ENCODE results near the gene NKAIN2. TPM values are rescaled to one million over a fixed set of nuclear protein-coding genes. Genes with fewer than 3 reads are reported as not detected.

NKAIN2 gene
- total RNA-seq, 3 donors from 2014 or later (not counting 1 experiment from before 2014, with no cell fraction given) = 0.45 TPM; not detected in 2

DNA sequence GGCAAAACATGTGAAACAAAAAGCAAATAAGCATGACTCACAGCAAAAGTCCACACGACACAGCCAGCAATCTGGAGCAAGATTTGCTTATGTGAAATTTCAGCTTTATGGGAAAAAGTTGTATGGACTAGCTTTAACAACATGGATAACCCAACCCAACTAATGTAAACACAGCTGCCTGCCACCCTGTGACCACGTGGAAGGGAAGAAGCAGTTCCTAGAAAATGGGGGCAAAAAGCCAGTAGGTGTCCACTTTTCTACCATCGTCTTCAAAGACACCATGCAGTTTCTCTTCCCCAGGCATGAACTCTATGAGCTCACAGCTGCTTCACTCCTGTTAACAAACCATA, 733.2 kb downstream of the NKAIN2 start:
- H3K27ac ChIP-seq (ENCODE audit: low read length) = no peak overlapping the region
- TF ChIP-seq, protein P1, sequence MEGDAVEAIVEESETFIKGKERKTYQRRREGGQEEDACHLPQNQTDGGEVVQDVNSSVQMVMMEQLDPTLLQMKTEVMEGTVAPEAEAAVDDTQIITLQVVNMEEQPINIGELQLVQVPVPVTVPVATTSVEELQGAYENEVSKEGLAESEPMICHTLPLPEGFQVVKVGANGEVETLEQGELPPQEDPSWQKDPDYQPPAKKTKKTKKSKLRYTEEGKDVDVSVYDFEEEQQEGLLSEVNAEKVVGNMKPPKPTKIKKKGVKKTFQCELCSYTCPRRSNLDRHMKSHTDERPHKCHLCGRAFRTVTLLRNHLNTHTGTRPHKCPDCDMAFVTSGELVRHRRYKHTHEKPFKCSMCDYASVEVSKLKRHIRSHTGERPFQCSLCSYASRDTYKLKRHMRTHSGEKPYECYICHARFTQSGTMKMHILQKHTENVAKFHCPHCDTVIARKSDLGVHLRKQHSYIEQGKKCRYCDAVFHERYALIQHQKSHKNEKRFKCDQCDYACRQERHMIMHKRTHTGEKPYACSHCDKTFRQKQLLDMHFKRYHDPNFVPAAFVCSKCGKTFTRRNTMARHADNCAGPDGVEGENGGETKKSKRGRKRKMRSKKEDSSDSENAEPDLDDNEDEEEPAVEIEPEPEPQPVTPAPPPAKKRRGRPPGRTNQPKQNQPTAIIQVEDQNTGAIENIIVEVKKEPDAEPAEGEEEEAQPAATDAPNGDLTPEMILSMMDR (IDR thresholded peaks at IDR 0.05) = no peak
- Mint-ChIP-seq H3K9me3 (peaks cover 3% of the 10 kb centered on the region in 2 donors), H3K4me1 (no peaks in the 10 kb centered on the region), H3K27me3 (ENCODE audit: low read depth in 2 of 2) (no peaks in the 10 kb centered on the region), H3K27ac (no peak overlapping the region), H3K4me3 (no peak overlapping the region), H3K36me3 (no peaks in the 10 kb centered on the region)
- H3K27me3 ChIP-seq (ENCODE audit: control insufficient read depth, insufficient read depth, low read length) = no peaks in the 10 kb centered on the region
- no peak for ATAC-seq
- H3K36me3 ChIP-seq (ENCODE audit: control insufficient read depth, insufficient read depth, low read length) = no peaks in the 10 kb centered on the region
- H3K4me3 ChIP-seq (ENCODE audit: low read length) = no peak overlapping the region
- H3K4me1 ChIP-seq (ENCODE audit: control insufficient read depth, insufficient read depth, low read length) = no peaks in the 10 kb centered on the region
- intact Hi-C loops (cut with micrococcal nuclease) = no loop called here
- peaks cover 5% of the 10 kb centered on the region for H3K9me3 ChIP-seq (ENCODE audit: control insufficient read depth, insufficient read depth, low read length)
- DNase-seq = no peak
- 73% methylated on average over 3 of the region's 3 CpGs for WGBS (ENCODE audit: insufficient coverage)

DNA sequence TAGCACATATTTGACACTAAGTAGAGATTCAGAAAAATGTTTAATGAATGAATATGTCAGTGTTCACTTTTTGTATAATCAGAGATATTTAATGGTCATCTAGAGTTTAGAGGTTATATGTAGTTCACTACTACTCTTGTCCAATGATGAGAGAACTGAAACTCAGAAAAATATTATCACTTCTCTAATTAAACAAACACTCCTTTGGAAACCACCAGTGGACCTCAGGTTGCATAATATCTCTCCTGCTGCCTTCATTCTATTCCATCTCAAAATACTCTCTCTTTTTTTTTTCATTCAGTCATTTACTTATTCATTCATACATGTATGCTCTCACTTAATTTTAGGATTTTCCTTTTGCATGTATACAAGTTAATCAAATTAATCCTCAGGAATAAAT, 735.4 kb downstream of the NKAIN2 start:
- Histone ChIP-seq H3K4me3 (ENCODE audit: low read length) (no peak overlapping the region), H3K27ac (ENCODE audit: low read length) (no peak overlapping the region), H3K9me3 (ENCODE audit: control insufficient read depth, insufficient read depth, low read length) (no peaks in the 10 kb centered on the region), H3K27me3 (ENCODE audit: control insufficient read depth, insufficient read depth, low read length) (no peaks in the 10 kb centered on the region), H3K36me3 (ENCODE audit: control insufficient read depth, insufficient read depth, low read length) (no peaks in the 10 kb centered on the region), H3K4me1 (ENCODE audit: control insufficient read depth, insufficient read depth, low read length) (no peaks in the 10 kb centered on the region)
- DNase-seq = no peak
- no peaks in the 10 kb centered on the region for H3K4me1 Mint-ChIP-seq
- H3K36me3 Mint-ChIP-seq = no peaks in the 10 kb centered on the region
- H3K27me3 Mint-ChIP-seq (ENCODE audit: low read depth in 2 of 2) = no peaks in the 10 kb centered on the region
- TF ChIP-seq, protein P1 (IDR thresholded peaks at IDR 0.05) = no peak
- no peak overlapping the region for H3K4me3 Mint-ChIP-seq
- intact Hi-C loops (cut with micrococcal nuclease) = no loop called here
- no peak for ATAC-seq
- no peak overlapping the region for H3K27ac Mint-ChIP-seq
- peaks cover 3 to 5% of the 10 kb centered on the region in 2 donors for H3K9me3 Mint-ChIP-seq

DNA sequence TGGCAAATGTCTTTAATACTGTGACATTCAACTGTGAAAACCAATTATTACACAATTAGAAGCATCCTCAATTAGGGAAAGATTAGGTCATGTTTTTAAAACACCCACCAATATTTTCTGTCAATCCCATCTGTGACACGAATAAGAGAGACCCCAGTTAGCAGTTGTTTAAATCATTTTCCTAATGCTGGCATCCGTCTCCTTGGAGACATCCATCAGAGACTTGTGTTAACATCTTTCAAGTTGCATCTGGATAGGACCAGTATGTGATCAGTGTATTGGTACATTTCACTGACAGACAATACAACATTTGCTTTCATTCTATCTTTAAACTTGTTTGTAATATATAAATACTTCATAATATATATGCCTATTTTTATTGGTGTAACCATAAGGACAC, 737.9 kb downstream of the NKAIN2 start:
- no peaks in the 10 kb centered on the region for H3K4me1 ChIP-seq (ENCODE audit: control insufficient read depth, insufficient read depth, low read length)
- 97% methylated on average over 2 of the region's 2 CpGs for WGBS (ENCODE audit: insufficient coverage)
- Mint-ChIP-seq H3K27ac (no peak overlapping the region), H3K9me3 (peaks cover 3 to 5% of the 10 kb centered on the region in 2 donors), H3K4me3 (no peak overlapping the region), H3K4me1 (no peaks in the 10 kb centered on the region), H3K36me3 (no peaks in the 10 kb centered on the region), H3K27me3 (ENCODE audit: low read depth in 2 of 2) (no peaks in the 10 kb centered on the region)
- intact Hi-C loops (cut with micrococcal nuclease) = no loop called here
- H3K27ac ChIP-seq (ENCODE audit: low read length) = no peak overlapping the region
- H3K36me3 ChIP-seq (ENCODE audit: control insufficient read depth, insufficient read depth, low read length) = no peaks in the 10 kb centered on the region
- no peaks in the 10 kb centered on the region for H3K27me3 ChIP-seq (ENCODE audit: control insufficient read depth, insufficient read depth, low read length)
- TF ChIP-seq, protein P1 (IDR thresholded peaks at IDR 0.05) = no peak
- H3K4me3 ChIP-seq (ENCODE audit: low read length) = no peak overlapping the region
- no peak for DNase-seq
- ATAC-seq = no peak
- H3K9me3 ChIP-seq (ENCODE audit: control insufficient read depth, insufficient read depth, low read length) = no peaks in the 10 kb centered on the region

DNA sequence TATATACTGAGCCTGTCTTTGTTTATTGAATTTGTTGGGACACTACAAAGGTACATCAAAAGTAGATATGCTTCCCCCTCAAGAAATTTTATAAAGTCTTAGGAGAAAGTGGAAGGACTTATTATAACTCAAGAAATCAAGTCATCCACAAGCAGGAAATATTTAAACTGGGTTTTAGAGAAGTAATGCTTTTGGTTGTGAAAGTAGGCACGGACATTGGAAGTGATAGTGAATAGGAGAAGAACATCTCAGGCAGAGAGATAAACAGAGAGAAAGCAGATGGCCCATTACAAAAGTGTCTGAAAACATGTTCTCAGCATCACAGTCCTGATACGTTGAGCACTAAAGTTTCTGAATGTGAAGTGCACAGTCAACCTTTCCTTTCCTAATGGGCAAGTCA, 742.9 kb downstream of the NKAIN2 start:
- intact Hi-C loops (cut with micrococcal nuclease) = no loop called here
- ATAC-seq (no peak), DNase-seq (no peak)
- 38% methylated on average over 2 of the region's 2 CpGs for WGBS (ENCODE audit: insufficient coverage)
- Histone ChIP-seq H3K4me3 (ENCODE audit: low read length) (no peak overlapping the region), H3K27me3 (ENCODE audit: control insufficient read depth, insufficient read depth, low read length) (no peaks in the 10 kb centered on the region), H3K4me1 (ENCODE audit: control insufficient read depth, insufficient read depth, low read length) (no peaks in the 10 kb centered on the region), H3K36me3 (ENCODE audit: control insufficient read depth, insufficient read depth, low read length) (no peaks in the 10 kb centered on the region), H3K9me3 (ENCODE audit: control insufficient read depth, insufficient read depth, low read length) (no peaks in the 10 kb centered on the region), H3K27ac (ENCODE audit: low read length) (no peak overlapping the region)
- Mint-ChIP-seq H3K4me1 (no peaks in the 10 kb centered on the region), H3K27ac (no peak overlapping the region), H3K36me3 (no peaks in the 10 kb centered on the region), H3K9me3 (peaks cover 9 to 14% of the 10 kb centered on the region in 2 donors), H3K4me3 (no peak overlapping the region), H3K27me3 (ENCODE audit: low read depth in 2 of 2) (no peaks in the 10 kb centered on the region)
- TF ChIP-seq, protein P1 (IDR thresholded peaks at IDR 0.05) = no peak
